ENCODE data around the gene PGM3.

- TF ChIP-seq ELF4 (IDR thresholded peaks at IDR 0.05) (no peak), LEF1 (IDR thresholded peaks at IDR 0.05; ENCODE audit: borderline replicate concordance) (no peak), BHLHE40 (IDR thresholded peaks at IDR 0.05; ENCODE audit: borderline replicate concordance) (no peak), TARDBP (IDR thresholded peaks at IDR 0.05) (no peak), ARNT (IDR thresholded peaks at IDR 0.05) (no peak), SP1 (IDR thresholded peaks at IDR 0.05) (no peak), ZNF384 (IDR thresholded peaks at IDR 0.05) (no peak), PKNOX1 (IDR thresholded peaks at IDR 0.05) (no peak)
These were observed 9.0 kb upstream of the PGM3 start for GRCh38 chr6:83202031-83202430.

Measured in HEK293T (cell line).